CD8-positive, alpha-beta memory T cell (primary cell): ENCODE measurements around the gene LDOC1. TPM values are rescaled to one million over a fixed set of nuclear protein-coding genes. Genes with fewer than 3 reads are reported as not detected.
"Not testable (repeated sequence)": the region's sequence is repeated elsewhere in the genome, so short reads cannot be mapped to it uniquely, and the experiment has no call there.

Experiments
- CTCF ChIA-PET: fragments of 350-600 bp; sonication (Branson Sonifier 250); formaldehyde crosslinking; loops from one replicate; lab custom pipeline; 2021; ENCODE audit warnings: antibody characterized with exemption; lab: Charles Lee
- POLR2A ChIA-PET: fragments of 350-600 bp; sonication (Branson Sonifier 250); formaldehyde crosslinking; loops from one replicate; lab custom pipeline; 2021; ENCODE audit warnings: antibody characterized with exemption; lab: Charles Lee
- DNase-seq, 5 donors: peaks; one replicate each; pipeline versions ENCODE4 v3.0.0 to v3.0.0-alpha.2; 2020 to 2022; ENCODE audit warnings: mixed read lengths in 1 of 5
- H3K27ac ChIP-seq: one replicate; pipeline ENCODE4 v1.7.0; 2013; ENCODE audit warnings: low read depth, mild to moderate bottlenecking, low read length, moderate library complexity
- H3K27me3 ChIP-seq: 2 replicates; pipeline ENCODE4 v1.7.0; 2013; ENCODE audit warnings: low read length, mild to moderate bottlenecking; ENCODE audit not compliant: insufficient read depth, poor library complexity, severe bottlenecking
- H3K36me3 ChIP-seq: 2 replicates; pipeline ENCODE4 v1.7.0; 2013; ENCODE audit warnings: mild to moderate bottlenecking, low read length, moderate library complexity; ENCODE audit not compliant: insufficient read depth
- H3K4me1 ChIP-seq: 2 replicates; pipeline ENCODE4 v1.7.0; 2013; ENCODE audit warnings: mild to moderate bottlenecking, low read length, moderate library complexity; ENCODE audit not compliant: insufficient read depth
- H3K4me3 ChIP-seq: 2 replicates; pipeline ENCODE4 v1.7.0; 2013; ENCODE audit warnings: mild to moderate bottlenecking, low read length
- H3K9me3 ChIP-seq: 2 replicates; pipeline ENCODE4 v1.7.0; 2013; ENCODE audit warnings: mild to moderate bottlenecking, low read length
- H3K27ac Mint-ChIP-seq, 8 donors: one replicate each; pipeline ENCODE4 v1.8.0; 2020 to 2021; ENCODE audit warnings: mixed read lengths in 8 of 8, mild to moderate bottlenecking in 6 of 8, inconsistent platforms in 3 of 8, moderate library complexity in 3 of 8
- H3K27me3 Mint-ChIP-seq, 2 donors: one replicate each; pipeline ENCODE4 v1.8.0; 2020 to 2021; ENCODE audit warnings: mixed read lengths in 2 of 2, mild to moderate bottlenecking in 1 of 2, moderate library complexity in 1 of 2
- H3K36me3 Mint-ChIP-seq, 3 donors: one replicate each; pipeline ENCODE4 v1.8.0; 2020 to 2021; ENCODE audit warnings: mixed read lengths in 3 of 3, inconsistent platforms in 1 of 3, mild to moderate bottlenecking in 1 of 3
- H3K4me1 Mint-ChIP-seq, 3 donors: one replicate each; pipeline ENCODE4 v1.8.0; 2020 to 2021; ENCODE audit warnings: mixed read lengths in 3 of 3, inconsistent platforms in 1 of 3, mild to moderate bottlenecking in 1 of 3
- H3K4me3 Mint-ChIP-seq, 7 donors: one replicate each; pipeline ENCODE4 v1.8.0; 2020 to 2021; ENCODE audit warnings: mixed read lengths in 7 of 7, mild to moderate bottlenecking in 6 of 7, moderate library complexity in 4 of 7, inconsistent platforms in 2 of 7
- H3K9me3 Mint-ChIP-seq, 5 donors: one replicate each; pipeline ENCODE4 v1.8.0; 2020 to 2022; ENCODE audit warnings: mixed read lengths in 5 of 5, mild to moderate bottlenecking in 3 of 5, moderate library complexity in 2 of 5, inconsistent platforms in 1 of 5
- polyA plus RNA-seq: library from polyadenylated mRNA; unstranded; fragments of 300-500 nt; fragmentation: Illumina TruSeq; gene quantifications from one replicate; pipeline ENCODE4 v1.2.3, GENCODE V29; 2021
- total RNA-seq, 2 experiments: library from RNA; stranded (reverse); gene quantifications; one replicate each; pipeline ENCODE4 v1.2.3, GENCODE V29; 2021

LDOC1 gene
- total RNA-seq (1 to 10 TPM in 1 of 2 experiments, under 1 TPM in 1; 0.88 to 1.4 TPM), polyA plus RNA-seq (19.3 TPM)

DNA sequence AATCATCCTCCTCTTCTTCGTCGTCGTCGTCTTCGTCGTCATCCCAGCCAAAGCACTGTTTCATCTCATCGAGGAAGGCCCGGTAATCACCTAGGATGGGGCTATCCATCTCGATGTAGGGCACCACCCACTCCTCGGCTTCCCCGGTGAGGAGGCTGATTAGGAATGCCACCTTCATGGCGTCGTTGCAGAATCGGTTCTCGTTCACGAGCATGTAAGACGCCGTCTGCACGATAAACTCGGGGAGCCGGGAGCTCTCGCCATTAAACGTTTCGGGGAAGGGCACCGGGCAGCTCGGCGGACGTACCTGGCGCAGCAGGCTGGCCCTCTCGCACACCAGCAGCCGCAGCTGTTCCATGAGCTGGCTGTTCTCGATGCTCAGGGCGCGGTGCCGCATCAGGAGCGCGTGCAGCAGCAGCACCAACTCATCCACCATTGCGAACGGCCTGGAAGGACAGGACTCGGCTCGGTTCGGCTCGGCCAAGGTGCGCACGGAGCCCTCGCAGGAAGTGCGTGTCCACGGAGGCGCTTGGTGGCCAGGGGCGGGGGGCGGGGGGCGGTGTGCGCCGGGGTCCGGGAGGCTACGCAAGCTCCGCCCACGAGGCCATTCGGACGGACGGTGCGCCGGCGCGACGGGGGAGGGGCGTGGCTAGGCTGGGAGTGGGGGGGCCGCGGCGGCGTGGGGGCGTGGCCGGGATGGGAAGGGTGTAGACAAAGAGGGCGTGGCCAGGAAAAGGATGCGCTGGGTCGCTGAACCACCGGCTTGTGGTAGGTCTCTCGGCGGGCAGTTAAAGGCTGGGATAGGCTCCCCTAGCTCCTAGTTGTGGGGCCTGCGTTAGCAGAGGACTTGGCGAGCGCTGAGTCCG is at the start of gene LDOC1:
LDOC1 (minus strand) TSS at position 544 of the 866 bp plus-strand sequence; CDS start at position 436, 108 bp downstream.
- ChIA-PET POLR2A (no interaction called here), CTCF (no interaction called here)
- Histone ChIP-seq H3K27me3 (no peaks in the 10 kb centered on the region), H3K36me3 (no peaks in the 10 kb centered on the region), H3K4me1 (no peaks in the 10 kb centered on the region), H3K9me3 (no peaks in the 10 kb centered on the region), H3K27ac (no peak within 1 kb of the TSS), H3K4me3 (peak within 1 kb of the TSS; percentile 47)
- Mint-ChIP-seq H3K36me3 (no peaks in the 10 kb centered on the region), H3K4me1 (peaks cover 4 to 11% (median 4%) of the 10 kb centered on the region in 3 donors), H3K27me3 (peaks cover 0 to 2% of the 10 kb centered on the region in 2 donors), H3K27ac (peak within 1 kb of the TSS in 5 of 8 donors; percentile 13 to 74 (median 40)), H3K4me3 (peak within 1 kb of the TSS; percentile 40 to 75 (median 71)), H3K9me3 (peaks cover 0 to 6% (median 0%) of the 10 kb centered on the region in 5 donors)
- peak; percentile 34 to 60 (median 51) for DNase-seq

DNA sequence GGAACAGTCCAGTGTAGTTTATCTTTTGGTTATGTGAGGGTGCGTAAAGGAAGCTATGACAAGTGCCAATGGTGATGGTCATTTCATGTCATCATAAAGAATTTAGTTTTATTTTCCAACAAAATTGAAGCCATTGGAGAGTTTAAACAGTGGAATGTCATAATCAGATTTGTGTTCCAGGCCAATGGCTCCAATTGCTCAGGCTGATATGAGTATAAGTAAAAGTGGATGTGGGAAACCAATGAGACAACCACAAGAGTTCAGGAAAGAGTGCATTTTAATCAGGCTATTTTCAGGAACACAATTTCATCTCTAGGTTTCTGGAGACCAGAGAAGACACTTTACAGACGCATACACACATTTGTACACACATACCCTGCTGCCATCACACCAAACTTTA is 44.7 kb upstream of the LDOC1 start:
- DNase-seq = no peak
- Mint-ChIP-seq H3K4me3 (no peak overlapping the region), H3K4me1 (no peaks in the 10 kb centered on the region), H3K27me3 (peaks cover 0 to 4% of the 10 kb centered on the region in 2 donors), H3K9me3 (peaks cover 0 to 6% (median 0%) of the 10 kb centered on the region in 5 donors), H3K36me3 (no peaks in the 10 kb centered on the region), H3K27ac (no peak overlapping the region)
- H3K27ac ChIP-seq = no peak overlapping the region
- CTCF ChIA-PET = no interaction called here
- POLR2A ChIA-PET = no interaction called here
- no peaks in the 10 kb centered on the region for H3K27me3 ChIP-seq
- no peak overlapping the region for H3K4me3 ChIP-seq
- no peaks in the 10 kb centered on the region for H3K4me1 ChIP-seq
- H3K9me3 ChIP-seq = no peaks in the 10 kb centered on the region
- H3K36me3 ChIP-seq = no peaks in the 10 kb centered on the region

DNA sequence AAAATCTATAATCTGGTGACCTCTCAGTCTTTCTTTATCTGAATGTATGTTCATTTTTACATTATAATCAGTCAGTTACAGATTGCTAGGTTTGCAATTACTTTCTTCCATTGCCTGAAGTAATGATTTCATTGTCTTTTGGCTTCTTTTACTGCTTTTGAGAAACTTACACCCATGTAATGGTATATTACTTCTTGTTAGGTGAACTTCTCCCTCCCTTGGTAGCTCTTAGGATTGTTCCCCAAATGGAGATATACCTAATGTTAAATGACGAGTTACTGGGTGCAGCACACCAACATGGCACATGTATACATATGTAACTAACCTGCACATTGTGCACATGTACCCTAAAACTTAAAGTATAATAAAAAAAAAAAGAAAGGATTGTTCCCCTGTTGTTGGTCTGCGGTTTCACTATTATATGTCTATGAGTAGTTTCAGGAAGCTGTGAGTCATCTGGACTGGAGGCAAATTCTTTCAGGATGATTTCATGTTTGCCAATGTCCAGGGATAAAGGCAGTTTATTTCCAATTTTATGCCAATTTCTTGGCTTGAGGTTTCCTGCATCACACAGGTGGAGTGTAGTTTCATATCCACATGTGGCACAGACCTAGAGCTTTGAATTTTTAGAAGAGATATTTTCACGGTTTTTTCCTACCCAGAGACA is 43.5 kb upstream of the LDOC1 start:
- no peak overlapping the region for H3K4me3 ChIP-seq
- H3K9me3 ChIP-seq = no peaks in the 10 kb centered on the region
- no peak overlapping the region for H3K27ac Mint-ChIP-seq
- no peak overlapping the region for H3K4me3 Mint-ChIP-seq
- no peaks in the 10 kb centered on the region for H3K4me1 ChIP-seq
- ChIA-PET CTCF (no interaction called here), POLR2A (no interaction called here)
- H3K27me3 Mint-ChIP-seq = no peaks in the 10 kb centered on the region
- DNase-seq = no peak
- no peaks in the 10 kb centered on the region for H3K4me1 Mint-ChIP-seq
- no peaks in the 10 kb centered on the region for H3K36me3 Mint-ChIP-seq
- H3K27me3 ChIP-seq = no peaks in the 10 kb centered on the region
- no peak overlapping the region for H3K27ac ChIP-seq
- peaks cover 0 to 7% (median 0%) of the 10 kb centered on the region in 5 donors for H3K9me3 Mint-ChIP-seq
- H3K36me3 ChIP-seq = no peaks in the 10 kb centered on the region

DNA sequence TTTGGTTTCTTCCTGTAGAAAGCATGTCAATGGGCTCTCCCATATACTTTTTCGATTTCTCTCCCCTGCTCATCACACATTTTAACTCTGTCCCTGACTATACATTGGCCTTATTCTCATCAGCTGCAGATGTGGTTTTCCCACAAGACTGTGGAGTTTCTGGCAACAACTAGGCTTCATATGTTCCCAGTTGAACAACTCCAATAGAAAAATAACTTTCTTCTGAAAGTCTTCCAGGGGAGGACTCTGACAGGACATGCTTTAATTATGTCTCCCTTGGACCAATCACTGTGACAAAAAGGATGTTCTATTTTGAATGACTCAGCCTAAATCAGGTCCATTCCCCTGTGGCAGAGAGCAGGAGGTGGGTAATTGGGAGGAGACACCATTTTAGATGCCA is 37.3 kb upstream of the LDOC1 start:
- H3K36me3 ChIP-seq = no peaks in the 10 kb centered on the region

DNA sequence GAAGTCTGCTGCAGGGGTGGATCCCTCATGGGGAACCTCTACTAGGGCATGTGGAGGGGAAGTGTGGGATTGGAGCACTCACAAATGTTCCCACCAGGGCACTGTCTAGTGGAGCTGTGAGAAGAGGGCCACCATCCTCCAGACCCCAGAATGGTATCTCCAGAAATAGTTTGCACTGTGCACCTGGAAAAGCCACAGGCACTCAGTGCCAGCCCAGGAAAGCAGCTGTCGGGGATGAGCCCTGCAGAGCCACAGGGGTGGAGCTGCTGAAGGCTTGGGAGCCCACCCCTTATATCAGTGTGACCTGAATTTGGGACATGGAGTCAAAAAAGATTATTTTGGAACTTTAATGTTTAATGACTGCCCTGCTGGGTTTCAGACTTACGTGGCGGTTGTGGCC is 25.0 kb upstream of the LDOC1 start:
- H3K27ac ChIP-seq = no peak overlapping the region
- H3K9me3 ChIP-seq = no peaks in the 10 kb centered on the region
- ChIA-PET CTCF (no interaction called here), POLR2A (no interaction called here)
- no peaks in the 10 kb centered on the region for H3K27me3 Mint-ChIP-seq
- no peak overlapping the region for H3K27ac Mint-ChIP-seq
- no peaks in the 10 kb centered on the region for H3K36me3 ChIP-seq
- H3K4me1 Mint-ChIP-seq = no peaks in the 10 kb centered on the region
- no peak overlapping the region for H3K4me3 Mint-ChIP-seq
- no peaks in the 10 kb centered on the region for H3K4me1 ChIP-seq
- no peak overlapping the region for H3K4me3 ChIP-seq
- no peaks in the 10 kb centered on the region for H3K36me3 Mint-ChIP-seq
- H3K27me3 ChIP-seq = no peaks in the 10 kb centered on the region
- peaks cover 0 to 5% (median 0%) of the 10 kb centered on the region in 5 donors for H3K9me3 Mint-ChIP-seq
- DNase-seq = no peak

More for the DNA sequence above, 37.3 kb upstream of the LDOC1 start:
- Histone ChIP-seq H3K27me3 (no peaks in the 10 kb centered on the region), H3K4me1 (no peaks in the 10 kb centered on the region), H3K27ac (no peak overlapping the region), H3K4me3 (no peak overlapping the region), H3K9me3 (no peaks in the 10 kb centered on the region)
- no peak for DNase-seq
- H3K36me3 Mint-ChIP-seq = no peaks in the 10 kb centered on the region
- no peak overlapping the region for H3K4me3 Mint-ChIP-seq
- peaks cover 0 to 5% (median 2%) of the 10 kb centered on the region in 5 donors for H3K9me3 Mint-ChIP-seq
- no peak overlapping the region for H3K27ac Mint-ChIP-seq
- no peaks in the 10 kb centered on the region for H3K4me1 Mint-ChIP-seq
- peaks cover 0 to 4% of the 10 kb centered on the region in 2 donors for H3K27me3 Mint-ChIP-seq
- CTCF ChIA-PET = no interaction called here
- POLR2A ChIA-PET = no interaction called here

DNA sequence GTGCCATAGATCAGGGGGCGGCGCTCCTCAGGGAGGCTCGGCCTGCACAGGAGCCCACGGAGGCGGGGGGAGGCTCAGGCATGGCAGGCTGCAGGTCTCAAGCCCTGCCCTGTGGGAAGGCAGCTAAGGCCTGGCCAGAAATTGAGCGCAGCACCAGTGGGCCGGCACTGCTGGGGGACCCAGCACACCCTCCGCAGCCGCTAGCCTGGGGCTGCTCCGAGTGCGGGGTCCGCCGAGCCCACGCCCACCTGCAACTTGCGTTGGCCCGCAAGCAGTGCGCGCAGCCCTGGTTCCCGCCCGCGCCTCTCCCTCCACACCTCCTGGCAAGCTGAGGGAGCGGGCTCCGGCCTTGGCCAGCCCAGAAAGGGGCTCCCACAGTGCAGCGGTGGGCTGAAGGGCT is 11.6 kb upstream of the LDOC1 start:
- H3K27ac ChIP-seq, CTCF ChIA-PET, POLR2A ChIA-PET, H3K36me3 ChIP-seq, H3K27me3 Mint-ChIP-seq, H3K36me3 Mint-ChIP-seq, H3K9me3 Mint-ChIP-seq, H3K9me3 ChIP-seq, DNase-seq, H3K4me1 Mint-ChIP-seq, H3K27me3 ChIP-seq, H3K4me1 ChIP-seq, H3K27ac Mint-ChIP-seq, H3K4me3 ChIP-seq, H3K4me3 Mint-ChIP-seq: not testable (repeated sequence)

DNA sequence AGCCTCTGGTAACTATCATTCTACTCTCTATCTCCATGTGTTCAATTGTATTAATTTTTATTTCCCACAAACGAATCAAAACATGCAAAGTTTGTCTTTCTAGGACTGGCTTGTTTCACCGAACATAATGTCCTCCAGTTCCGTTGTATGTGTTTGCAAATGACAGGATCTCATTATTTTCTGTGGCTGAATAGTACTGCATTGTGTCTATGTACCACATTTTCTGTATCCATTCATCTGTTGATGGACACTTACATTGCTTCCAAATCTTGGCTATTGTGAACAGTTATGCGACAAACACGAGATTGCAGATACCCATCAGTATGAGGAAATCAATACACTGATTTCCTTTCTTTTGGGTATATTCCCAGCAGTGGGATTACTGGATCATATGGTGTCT is 8.4 kb upstream of the LDOC1 start:
- no peaks in the 10 kb centered on the region for H3K9me3 Mint-ChIP-seq
- H3K4me3 Mint-ChIP-seq = no peak overlapping the region
- H3K27me3 ChIP-seq = no peaks in the 10 kb centered on the region
- ChIA-PET POLR2A (no interaction called here), CTCF (no interaction called here)
- no peaks in the 10 kb centered on the region for H3K9me3 ChIP-seq
- no peak for DNase-seq
- no peaks in the 10 kb centered on the region for H3K27me3 Mint-ChIP-seq
- peaks cover 0 to 3% (median 0%) of the 10 kb centered on the region in 3 donors for H3K4me1 Mint-ChIP-seq
- no peaks in the 10 kb centered on the region for H3K4me1 ChIP-seq
- H3K36me3 ChIP-seq = no peaks in the 10 kb centered on the region
- no peak overlapping the region for H3K27ac ChIP-seq
- H3K4me3 ChIP-seq = no peak overlapping the region
- H3K27ac Mint-ChIP-seq = no peak overlapping the region
- no peaks in the 10 kb centered on the region for H3K36me3 Mint-ChIP-seq

DNA sequence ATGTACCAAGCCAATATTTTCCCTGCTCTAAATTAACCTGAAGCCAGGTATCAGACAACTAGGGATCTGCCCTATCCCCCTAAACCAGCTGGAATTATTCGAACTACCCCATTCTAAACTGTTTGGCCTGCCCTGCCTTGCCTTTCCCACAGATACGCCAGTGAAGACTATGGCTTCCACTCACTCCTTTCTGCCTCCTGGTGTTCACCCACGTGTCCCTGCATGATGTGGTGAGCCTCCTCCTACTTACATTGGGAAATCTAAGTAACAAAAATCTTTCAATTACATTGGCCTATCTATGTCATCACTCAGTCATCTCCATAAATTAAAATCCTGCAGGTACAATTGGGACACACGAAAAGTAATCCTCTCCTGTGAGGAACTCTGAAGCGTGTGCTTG is 6.1 kb upstream of the LDOC1 start:
- Mint-ChIP-seq H3K4me3 (no peak overlapping the region), H3K27me3 (no peaks in the 10 kb centered on the region), H3K27ac (no peak overlapping the region), H3K36me3 (no peaks in the 10 kb centered on the region), H3K9me3 (peaks cover 0 to 3% (median 0%) of the 10 kb centered on the region in 5 donors), H3K4me1 (peaks cover 0 to 5% (median 0%) of the 10 kb centered on the region in 3 donors)
- DNase-seq = no peak
- Histone ChIP-seq H3K36me3 (no peaks in the 10 kb centered on the region), H3K4me1 (no peaks in the 10 kb centered on the region), H3K4me3 (no peak overlapping the region), H3K27me3 (no peaks in the 10 kb centered on the region), H3K27ac (no peak overlapping the region), H3K9me3 (no peaks in the 10 kb centered on the region)
- POLR2A ChIA-PET = no interaction called here
- CTCF ChIA-PET = no interaction called here
